Neuron (in vitro differentiated cells): ENCODE data around the gene PUM1.

Experiments
- H2AFZ ChIP-seq: one replicate; pipeline ENCODE4 v1.6.1; 2013; ENCODE audit warnings: low read depth, mild to moderate bottlenecking, inconsistent platforms, low read length, moderate library complexity
- H3K27me3 ChIP-seq: one replicate; pipeline ENCODE4 v1.6.1; 2013; ENCODE audit warnings: low read length; ENCODE audit not compliant: insufficient read depth
- H3K36me3 ChIP-seq: one replicate; pipeline ENCODE4 v1.6.1; 2013; ENCODE audit warnings: low read length; ENCODE audit not compliant: insufficient read depth
- H3K4me1 ChIP-seq: one replicate; pipeline ENCODE4 v1.6.1; 2013; ENCODE audit warnings: low read length; ENCODE audit not compliant: insufficient read depth
- H3K4me3 ChIP-seq: 2 replicates; pipeline ENCODE4 v1.5.1; 2013; ENCODE audit warnings: mild to moderate bottlenecking, low read length, moderate library complexity
- H3K9me3 ChIP-seq: one replicate; pipeline ENCODE4 v1.6.1; 2013; ENCODE audit warnings: low read length

The PUM1 gene

DNA sequence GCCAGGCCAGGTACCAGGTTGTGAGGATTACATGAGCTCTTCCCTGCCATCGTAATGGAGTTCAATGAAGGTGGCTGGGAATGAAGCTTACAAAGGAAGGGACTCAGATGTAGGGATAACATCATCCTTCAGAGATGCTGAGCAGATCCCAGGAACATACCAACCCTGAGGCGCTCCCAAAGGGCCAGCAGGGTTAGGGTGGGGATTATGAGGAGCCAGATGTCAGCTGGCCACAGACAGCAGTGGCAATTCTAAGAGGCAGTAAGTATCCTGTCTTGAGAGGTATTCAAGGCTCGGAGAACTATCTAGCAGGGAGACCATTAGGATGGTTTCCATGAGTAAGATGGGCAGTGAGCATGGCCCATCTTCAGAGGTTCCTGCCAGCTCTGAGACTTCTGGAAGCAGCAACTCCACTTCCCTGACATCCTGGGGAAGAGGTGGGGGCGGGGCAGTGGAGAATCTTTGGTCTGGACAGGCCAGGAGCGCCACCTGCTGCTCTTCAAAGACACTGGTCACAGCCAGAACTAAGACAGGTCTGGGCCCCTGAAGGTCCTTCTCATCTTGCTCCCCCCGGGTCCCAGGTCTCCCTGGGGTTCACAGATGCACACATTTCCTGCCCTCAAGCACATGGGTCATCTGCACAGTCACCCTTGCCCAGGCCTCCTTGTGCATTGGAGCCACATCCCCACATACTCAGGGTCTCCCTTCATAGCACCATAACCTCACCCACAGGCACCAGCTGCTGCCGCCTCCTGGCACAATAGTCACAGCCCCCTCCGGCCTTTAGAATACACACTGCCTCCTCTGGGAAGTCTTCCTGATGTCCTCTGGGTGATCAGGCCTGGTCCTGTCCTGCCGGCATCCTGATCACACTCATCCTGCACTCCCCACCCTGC lies 154.2 kb downstream of the PUM1 start:
- H3K4me1 ChIP-seq, result peaks cover 30% of the 10 kb centered on the region
- no peaks in the 10 kb centered on the region for H3K36me3 ChIP-seq
- no peak overlapping the region for H3K4me3 ChIP-seq
- peaks cover 3% of the 10 kb centered on the region for H3K27me3 ChIP-seq
- no peaks in the 10 kb centered on the region for H3K9me3 ChIP-seq
- no peak overlapping the region for H2AFZ ChIP-seq

DNA sequence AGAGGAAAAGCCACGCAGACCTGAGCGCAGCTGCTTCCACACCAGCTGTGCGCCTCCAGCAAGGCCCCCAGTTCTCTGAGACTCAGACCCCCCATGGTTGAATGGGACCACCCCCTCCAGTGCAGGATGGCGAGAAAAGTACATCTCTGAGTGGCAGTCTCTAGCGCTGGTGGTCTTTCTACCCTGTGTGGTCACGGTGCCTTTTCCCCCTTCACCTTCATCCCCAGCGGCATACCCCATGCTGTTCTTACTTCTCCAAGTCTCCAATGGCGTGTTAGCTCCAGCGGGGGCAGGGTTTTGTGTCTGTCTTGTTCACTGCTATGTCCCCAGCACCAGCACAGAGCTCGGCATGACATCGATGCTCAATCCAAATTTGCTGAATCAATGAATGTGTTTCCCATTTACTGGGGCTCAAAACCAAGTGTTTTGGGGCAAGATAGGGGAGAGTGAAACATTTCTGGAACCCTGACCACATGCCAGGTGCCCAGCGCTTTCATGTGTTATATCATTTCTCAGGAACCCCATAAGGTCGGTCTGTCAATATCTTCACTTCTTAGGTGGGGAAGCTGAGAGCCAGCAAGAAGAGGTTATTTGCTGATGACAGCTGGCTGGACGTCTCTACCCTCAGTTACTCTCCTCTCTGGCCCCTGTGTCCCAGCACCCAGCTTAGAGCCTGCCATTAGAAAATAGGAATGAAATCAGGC lies 156.0 kb downstream of the PUM1 start:
- Histone ChIP-seq H3K4me3 (peak overlapping the region; percentile 41), H2AFZ (no peak overlapping the region), H3K9me3 (no peaks in the 10 kb centered on the region)

DNA sequence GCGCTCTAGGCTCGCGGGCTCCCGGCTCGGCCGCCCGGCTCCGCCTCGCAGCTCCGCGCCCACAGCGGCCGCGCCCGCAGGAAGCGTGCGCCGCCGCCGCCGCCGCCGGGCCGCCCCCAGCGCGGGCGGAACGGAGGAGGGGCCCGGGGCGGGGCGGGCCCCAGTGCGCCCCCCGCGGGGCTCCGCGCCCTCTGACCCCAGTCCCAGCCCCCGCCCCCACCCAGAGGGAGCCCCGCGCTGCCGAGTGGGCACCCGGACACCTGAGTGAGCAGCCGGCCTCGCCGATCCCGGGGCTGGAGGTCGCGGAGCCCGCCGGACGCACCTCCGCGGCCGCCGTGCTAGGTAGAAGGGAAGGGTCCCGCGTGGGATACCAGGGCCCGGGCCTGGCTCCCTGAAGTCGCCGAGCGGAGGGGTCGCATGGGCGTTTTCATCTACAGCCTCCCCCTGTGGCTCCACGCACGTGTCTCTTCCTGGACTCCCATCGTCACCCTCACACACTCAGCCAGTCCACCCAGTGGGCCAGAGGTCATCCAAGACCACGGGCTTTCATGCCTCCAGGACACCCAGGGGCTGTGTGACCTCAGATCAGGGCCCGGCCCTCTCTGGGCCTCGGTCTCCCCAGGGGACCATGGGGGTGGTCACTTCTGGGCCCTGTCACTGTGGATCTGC lies 156.7 kb downstream of the PUM1 start, which contains the start of gene SDC3:
Gene SDC3 (minus strand): TSS at position 63 of the 669 bp plus-strand sequence. CDS start 172 bp downstream, outside the sequence.
- peak within 1 kb of the TSS; percentile 75 for H3K4me3 ChIP-seq
- no peaks in the 10 kb centered on the region for H3K36me3 ChIP-seq
- H2AFZ ChIP-seq, result no peak within 1 kb of the TSS
- H3K9me3 ChIP-seq, result no peaks in the 10 kb centered on the region
- peaks cover 3% of the 10 kb centered on the region for H3K27me3 ChIP-seq
- H3K4me1 ChIP-seq, result peaks cover 38% of the 10 kb centered on the region

More for the DNA sequence above, 156.0 kb downstream of the PUM1 start:
- Histone ChIP-seq H3K27me3 (peaks cover 3% of the 10 kb centered on the region), H3K36me3 (no peaks in the 10 kb centered on the region), H3K4me1 (peaks cover 38% of the 10 kb centered on the region)

DNA sequence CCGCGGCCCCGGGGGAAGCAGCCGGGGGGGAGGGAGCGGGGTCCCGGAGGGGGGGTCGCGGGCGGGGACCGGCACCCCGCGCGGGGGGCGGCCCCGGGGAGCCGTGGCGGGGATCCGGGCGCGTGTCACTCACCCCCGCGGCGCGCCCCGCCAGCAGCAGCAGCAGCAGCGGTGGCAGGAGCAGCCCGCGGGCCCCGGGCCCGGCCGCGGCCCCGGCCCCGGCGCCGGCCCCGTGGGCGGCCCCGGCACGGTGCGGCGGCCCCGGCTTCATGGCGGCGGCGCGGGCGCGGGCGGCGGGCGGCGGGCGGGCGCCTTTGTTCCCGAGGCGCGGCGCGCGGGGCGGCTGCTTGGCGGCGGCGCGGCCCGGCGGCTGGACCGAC lies 157.2 kb downstream of the PUM1 start:
- no peaks in the 10 kb centered on the region for H3K9me3 ChIP-seq
- H3K4me3 ChIP-seq, result peak overlapping the region; percentile 75
- no peaks in the 10 kb centered on the region for H3K36me3 ChIP-seq
- H3K27me3 ChIP-seq, result peaks cover 3% of the 10 kb centered on the region
- H3K4me1 ChIP-seq, result peaks cover 38% of the 10 kb centered on the region
- H2AFZ ChIP-seq, result no peak overlapping the region

DNA sequence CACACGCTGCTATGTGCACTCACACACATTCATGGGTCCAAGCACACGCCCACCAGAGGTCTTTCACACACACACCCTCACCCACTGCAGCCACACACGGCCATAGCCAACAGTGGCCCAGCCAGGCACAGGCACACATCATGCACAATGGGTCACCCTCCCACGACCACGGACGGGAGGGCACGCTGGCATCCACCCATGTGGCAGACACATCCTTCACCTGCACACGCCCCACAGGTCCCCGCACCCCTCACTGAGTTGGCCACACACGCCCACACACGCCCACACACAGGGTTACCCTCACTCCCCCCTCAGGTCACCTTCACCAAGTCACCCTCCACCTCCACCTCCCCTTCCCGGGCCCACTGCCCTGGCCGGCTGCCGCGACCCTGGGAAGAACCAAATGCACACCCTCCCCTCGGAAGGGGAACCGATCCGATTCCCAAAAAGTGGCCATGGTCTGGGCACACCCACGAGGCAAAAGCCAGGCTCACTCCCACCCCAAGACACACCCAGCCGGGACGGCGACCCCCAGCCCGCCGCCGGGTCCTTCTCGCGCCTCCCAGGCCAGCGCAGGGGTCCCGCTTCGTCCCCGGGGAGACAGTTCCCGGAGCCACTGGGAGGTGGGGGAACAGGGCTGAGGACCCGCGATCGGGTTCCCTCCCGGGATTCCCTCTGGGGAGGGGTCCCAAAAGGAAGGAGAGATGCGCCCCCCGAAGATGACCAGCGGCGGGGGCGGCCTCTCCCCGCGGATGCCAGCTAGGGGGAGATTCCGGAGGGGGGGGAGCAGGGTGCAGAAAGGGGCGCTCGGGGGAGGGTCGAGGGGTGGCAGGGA lies 157.8 kb downstream of the PUM1 start:
- Histone ChIP-seq H3K27me3 (peaks cover 2% of the 10 kb centered on the region), H2AFZ (no peak overlapping the region), H3K36me3 (no peaks in the 10 kb centered on the region), H3K4me3 (peak overlapping the region; percentile 75), H3K9me3 (no peaks in the 10 kb centered on the region), H3K4me1 (peaks cover 38% of the 10 kb centered on the region)

DNA sequence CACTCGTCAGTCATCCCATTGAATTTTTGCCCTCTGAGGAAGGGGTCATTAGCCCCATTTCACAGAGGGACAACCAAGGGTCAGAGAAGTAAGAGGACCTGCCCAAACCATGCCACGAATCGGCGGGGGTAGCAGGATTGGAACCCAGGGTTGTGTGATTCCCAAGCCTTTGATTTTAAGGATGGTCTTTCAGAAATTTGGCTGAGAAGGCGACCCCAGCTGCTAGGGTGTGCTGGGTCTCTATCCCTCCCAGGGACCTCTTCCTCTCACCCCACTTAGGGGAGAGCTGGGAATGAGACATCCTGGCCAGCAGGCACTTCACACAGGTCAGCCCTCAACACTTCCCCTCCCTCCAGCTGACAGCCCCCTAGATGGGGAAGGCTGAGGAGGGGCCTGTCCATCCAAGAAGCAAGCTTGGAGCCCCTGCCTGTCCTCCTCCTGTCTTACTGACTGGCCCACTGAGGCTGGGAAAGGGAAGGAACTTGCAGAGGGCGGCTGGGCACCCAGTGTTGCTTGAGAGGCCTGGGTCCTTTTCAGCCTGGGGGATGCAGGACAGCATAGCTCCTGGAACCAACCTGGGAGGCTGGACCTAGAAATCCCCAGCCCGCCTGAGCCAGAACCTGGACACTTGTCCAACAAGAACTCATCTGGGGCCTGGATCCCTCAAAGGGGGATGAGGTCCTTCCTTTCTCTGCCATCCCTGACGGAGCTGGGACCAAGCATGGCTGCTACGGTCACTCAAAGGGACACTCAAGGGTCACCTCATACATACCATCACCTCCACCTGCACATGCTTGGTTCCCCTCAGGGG lies 158.7 kb downstream of the PUM1 start:
- H3K4me1 ChIP-seq, result peaks cover 38% of the 10 kb centered on the region
- H3K36me3 ChIP-seq, result no peaks in the 10 kb centered on the region
- peak overlapping the region; percentile 75 for H3K4me3 ChIP-seq
- no peaks in the 10 kb centered on the region for H3K9me3 ChIP-seq
- H3K27me3 ChIP-seq, result no peaks in the 10 kb centered on the region
- no peak overlapping the region for H2AFZ ChIP-seq

DNA sequence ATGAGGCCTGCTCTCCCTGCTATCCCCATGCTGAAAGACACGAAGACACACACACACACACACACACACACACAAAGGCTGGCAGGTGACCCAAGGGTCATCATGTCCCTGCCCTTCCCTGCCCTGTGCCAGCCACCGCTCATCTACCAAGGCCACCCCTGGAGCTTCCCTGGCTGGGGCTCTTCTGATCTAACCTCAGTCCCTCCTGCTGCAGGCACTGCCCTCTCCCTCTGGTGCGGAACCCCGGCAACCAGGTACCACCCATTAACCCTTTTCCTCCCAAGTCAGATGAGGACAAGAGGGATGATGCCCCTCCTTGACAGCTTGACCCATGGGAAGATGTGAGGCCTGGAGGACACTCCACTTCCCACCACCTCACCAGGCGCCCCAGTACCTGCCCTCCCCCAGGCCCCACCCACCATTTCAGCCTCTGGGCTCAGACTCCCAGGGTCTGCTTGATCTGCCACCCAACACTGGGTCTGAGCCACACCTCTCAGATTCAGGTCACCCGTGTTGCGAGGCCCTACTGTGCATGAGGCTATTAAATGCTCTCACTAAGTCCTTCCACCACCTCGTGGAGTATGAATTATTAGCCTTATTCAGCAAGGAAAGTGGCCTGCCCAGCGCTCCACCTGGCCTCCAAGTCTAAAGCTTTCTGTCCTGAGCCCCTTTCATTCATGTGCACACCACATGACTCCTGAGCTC lies 159.4 kb downstream of the PUM1 start:
- H3K4me1 ChIP-seq, result peaks cover 36% of the 10 kb centered on the region
- no peaks in the 10 kb centered on the region for H3K9me3 ChIP-seq
- no peak overlapping the region for H3K4me3 ChIP-seq
- H3K27me3 ChIP-seq, result no peaks in the 10 kb centered on the region
- H3K36me3 ChIP-seq, result no peaks in the 10 kb centered on the region
- no peak overlapping the region for H2AFZ ChIP-seq

DNA sequence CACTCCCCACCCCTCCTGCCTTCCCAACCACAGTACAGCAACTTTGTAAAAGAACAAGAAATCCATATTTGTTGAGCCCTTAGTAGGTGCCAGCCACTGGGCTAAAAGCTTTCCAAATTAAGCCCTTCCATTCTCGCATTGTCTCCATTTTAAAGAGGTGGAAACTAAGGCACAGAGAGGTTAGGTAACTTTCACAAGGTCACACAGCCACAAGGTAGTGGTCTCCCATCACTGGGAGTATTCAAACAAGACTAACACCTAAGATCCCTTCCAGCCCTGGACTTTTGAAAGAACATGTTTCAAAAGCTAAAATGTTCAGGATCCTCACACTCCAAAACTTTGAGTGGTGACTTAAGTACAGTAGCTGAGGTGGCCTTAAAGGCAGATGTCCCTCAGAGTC lies 160.1 kb downstream of the PUM1 start:
- Histone ChIP-seq H3K4me3 (no peak overlapping the region), H3K27me3 (no peaks in the 10 kb centered on the region), H3K36me3 (no peaks in the 10 kb centered on the region), H3K4me1 (peaks cover 33% of the 10 kb centered on the region), H2AFZ (no peak overlapping the region), H3K9me3 (no peaks in the 10 kb centered on the region)

DNA sequence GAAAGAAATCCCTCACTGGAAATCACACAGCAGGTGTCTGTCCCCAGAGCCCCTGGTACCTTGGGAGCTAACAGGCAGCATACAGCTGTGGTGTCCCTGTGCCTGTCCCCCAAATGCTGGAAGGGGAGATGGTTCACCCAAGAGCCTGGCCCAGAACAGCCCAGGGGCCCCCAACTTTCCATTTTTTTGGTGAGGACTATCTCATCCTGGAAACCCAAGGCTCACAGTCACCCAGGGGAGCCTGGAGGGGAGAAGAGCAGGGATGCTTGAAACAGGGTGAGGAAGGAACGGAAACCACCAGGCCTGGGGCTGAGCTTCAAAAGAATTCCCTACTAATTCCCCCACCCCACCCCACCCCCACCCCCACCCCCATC lies 160.6 kb downstream of the PUM1 start:
- H3K36me3 ChIP-seq, result no peaks in the 10 kb centered on the region
- no peaks in the 10 kb centered on the region for H3K27me3 ChIP-seq
- H3K4me1 ChIP-seq, result peaks cover 33% of the 10 kb centered on the region
- H2AFZ ChIP-seq, result no peak overlapping the region
- no peaks in the 10 kb centered on the region for H3K9me3 ChIP-seq
- H3K4me3 ChIP-seq, result no peak overlapping the region

DNA sequence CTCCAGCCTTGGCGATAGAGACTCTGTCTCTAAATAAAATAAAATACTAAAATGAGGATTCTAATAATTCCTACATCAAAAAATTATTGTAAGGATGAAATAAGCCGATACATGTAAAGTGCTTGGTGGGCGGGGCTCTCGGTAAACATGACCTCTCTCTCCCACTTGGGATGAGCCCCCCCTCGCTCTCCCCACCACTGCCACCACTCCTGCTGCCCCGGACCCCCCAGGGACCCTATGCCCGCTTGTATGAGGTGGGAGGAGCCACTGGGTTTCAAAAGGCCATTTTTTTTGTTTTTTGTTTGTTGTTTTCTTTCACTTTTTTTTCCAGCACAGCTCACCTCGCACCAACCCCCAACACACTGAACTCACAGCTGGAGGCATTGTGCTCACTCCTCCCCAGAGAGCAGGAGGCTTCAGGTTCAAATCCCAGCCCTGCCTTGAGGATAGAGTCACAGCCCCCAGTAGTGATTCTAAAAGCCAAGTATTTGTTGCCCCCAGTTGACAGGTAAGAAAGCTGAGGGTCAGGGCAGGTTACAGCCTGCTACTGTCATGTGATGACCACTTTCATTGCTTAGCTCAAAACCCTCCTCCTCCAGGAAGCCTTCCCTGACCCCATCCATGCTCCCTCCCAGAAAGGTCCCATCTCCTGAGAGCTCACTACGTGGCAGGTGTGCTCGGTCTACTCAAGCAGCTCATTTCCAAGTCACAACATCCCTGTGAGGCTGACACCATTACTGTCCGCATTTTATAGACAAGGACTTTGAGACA lies 161.1 kb downstream of the PUM1 start:
- no peaks in the 10 kb centered on the region for H3K27me3 ChIP-seq
- peaks cover 29% of the 10 kb centered on the region for H3K4me1 ChIP-seq
- H3K9me3 ChIP-seq, result no peaks in the 10 kb centered on the region
- no peak overlapping the region for H3K4me3 ChIP-seq
- H2AFZ ChIP-seq, result no peak overlapping the region
- no peaks in the 10 kb centered on the region for H3K36me3 ChIP-seq
